ENCODE results near the gene DCC.

The DCC gene

GRCh38 chr18:52620926-52621439 lies 281.0 kb downstream of the DCC start:
- no peak overlapping the region for H3K27ac Mint-ChIP-seq

GRCh38 chr18:52624702-52625101 lies 284.7 kb downstream of the DCC start:
- TF ChIP-seq CTCF (IDR thresholded peaks at IDR 0.05; ENCODE audit: unreplicated experiment in 3 of 3) = no peak
- H3K27me3 Mint-ChIP-seq (ENCODE audit: low read depth) = no peaks in the 10 kb centered on the region
- no peaks in the 10 kb centered on the region for H3K4me1 Mint-ChIP-seq
- H3K36me3 Mint-ChIP-seq (ENCODE audit: low read depth) = no peaks in the 10 kb centered on the region
- no peak overlapping the region for H3K4me3 Mint-ChIP-seq
- no peak overlapping the region for H3K27ac Mint-ChIP-seq
- H3K9me3 Mint-ChIP-seq = no peaks in the 10 kb centered on the region

More at GRCh38 chr18:52620926-52621439, 281.0 kb downstream of the DCC start:
- Mint-ChIP-seq H3K4me3 (no peak overlapping the region), H3K9me3 (no peaks in the 10 kb centered on the region), H3K27me3 (ENCODE audit: low read depth) (no peaks in the 10 kb centered on the region), H3K4me1 (no peaks in the 10 kb centered on the region), H3K36me3 (ENCODE audit: low read depth) (no peaks in the 10 kb centered on the region)
- TF ChIP-seq CTCF (IDR thresholded peaks at IDR 0.05; ENCODE audit: unreplicated experiment in 3 of 3) = no peak

- no peaks in the 10 kb centered on the region for H3K4me1 Mint-ChIP-seq
- no peaks in the 10 kb centered on the region for H3K36me3 Mint-ChIP-seq (ENCODE audit: low read depth)
- H3K4me3 Mint-ChIP-seq = no peak overlapping the region
- TF ChIP-seq CTCF (IDR thresholded peaks at IDR 0.05; ENCODE audit: unreplicated experiment in 3 of 3) = no peak
- H3K27me3 Mint-ChIP-seq (ENCODE audit: low read depth) = no peaks in the 10 kb centered on the region
- no peak overlapping the region for H3K27ac Mint-ChIP-seq
- H3K9me3 Mint-ChIP-seq = peaks cover 21% of the 10 kb centered on the region
Measured at GRCh38 chr18:52636536-52636935, 296.5 kb downstream of the DCC start.

GRCh38 chr18:52648201-52648600 lies 308.2 kb downstream of the DCC start:
- no peak overlapping the region for H3K27ac Mint-ChIP-seq
- H3K27me3 Mint-ChIP-seq (ENCODE audit: low read depth) = peaks cover 15% of the 10 kb centered on the region
- H3K9me3 Mint-ChIP-seq = no peaks in the 10 kb centered on the region
- no peak for TF ChIP-seq CTCF (IDR thresholded peaks at IDR 0.05; ENCODE audit: unreplicated experiment in 3 of 3)
- no peak overlapping the region for H3K4me3 Mint-ChIP-seq
- H3K4me1 Mint-ChIP-seq = no peaks in the 10 kb centered on the region
- no peaks in the 10 kb centered on the region for H3K36me3 Mint-ChIP-seq (ENCODE audit: low read depth)

- Mint-ChIP-seq H3K9me3 (no peaks in the 10 kb centered on the region), H3K36me3 (ENCODE audit: low read depth) (no peaks in the 10 kb centered on the region), H3K27me3 (ENCODE audit: low read depth) (peaks cover 11% of the 10 kb centered on the region), H3K4me3 (no peak overlapping the region), H3K27ac (peak overlapping the region in 1 of 3 experiments; percentile 14), H3K4me1 (no peaks in the 10 kb centered on the region)
- no peak for TF ChIP-seq CTCF (IDR thresholded peaks at IDR 0.05; ENCODE audit: unreplicated experiment in 3 of 3)
Measured at GRCh38 chr18:52652391-52652790, 312.4 kb downstream of the DCC start.

GRCh38 chr18:52657043-52657805 lies 317.2 kb downstream of the DCC start:
- Mint-ChIP-seq H3K36me3 (ENCODE audit: low read depth) (no peaks in the 10 kb centered on the region), H3K4me3 (no peak overlapping the region), H3K9me3 (no peaks in the 10 kb centered on the region), H3K27me3 (ENCODE audit: low read depth) (peaks cover 10% of the 10 kb centered on the region), H3K4me1 (no peaks in the 10 kb centered on the region), H3K27ac (no peak overlapping the region)
- no peak for TF ChIP-seq CTCF (IDR thresholded peaks at IDR 0.05; ENCODE audit: unreplicated experiment in 3 of 3)

Data from nephron (organoid).